Left renal pelvis (tissue), 4 donors: ENCODE results near the gene HGFAC. TPM values are rescaled to one million over a fixed set of nuclear protein-coding genes. Genes with fewer than 3 reads are reported as not detected.

Experiments used
- DNase-seq, 4 donors: peaks; one replicate each; pipeline ENCODE4 v3.0.0-alpha.2; 2013; ENCODE audit warnings: low read depth in 4 of 4, low spot score in 3 of 4
- polyA plus RNA-seq, 4 donors: library from polyadenylated mRNA; unstranded; fragments of 120-200 nt; gene quantifications; one replicate each; pipeline ENCODE4 v1.2.1, GENCODE V29; 2013; ENCODE audit not compliant: insufficient read length in 4 of 4

The HGFAC gene
- polyA plus RNA-seq, 4 donors, result 1.1 to 3.2 (median 1.3) TPM

- DNase-seq, result no peak
These were observed 30.1 kb downstream of the HGFAC start for GRCh38 chr4:3471886-3472285.

DNA sequence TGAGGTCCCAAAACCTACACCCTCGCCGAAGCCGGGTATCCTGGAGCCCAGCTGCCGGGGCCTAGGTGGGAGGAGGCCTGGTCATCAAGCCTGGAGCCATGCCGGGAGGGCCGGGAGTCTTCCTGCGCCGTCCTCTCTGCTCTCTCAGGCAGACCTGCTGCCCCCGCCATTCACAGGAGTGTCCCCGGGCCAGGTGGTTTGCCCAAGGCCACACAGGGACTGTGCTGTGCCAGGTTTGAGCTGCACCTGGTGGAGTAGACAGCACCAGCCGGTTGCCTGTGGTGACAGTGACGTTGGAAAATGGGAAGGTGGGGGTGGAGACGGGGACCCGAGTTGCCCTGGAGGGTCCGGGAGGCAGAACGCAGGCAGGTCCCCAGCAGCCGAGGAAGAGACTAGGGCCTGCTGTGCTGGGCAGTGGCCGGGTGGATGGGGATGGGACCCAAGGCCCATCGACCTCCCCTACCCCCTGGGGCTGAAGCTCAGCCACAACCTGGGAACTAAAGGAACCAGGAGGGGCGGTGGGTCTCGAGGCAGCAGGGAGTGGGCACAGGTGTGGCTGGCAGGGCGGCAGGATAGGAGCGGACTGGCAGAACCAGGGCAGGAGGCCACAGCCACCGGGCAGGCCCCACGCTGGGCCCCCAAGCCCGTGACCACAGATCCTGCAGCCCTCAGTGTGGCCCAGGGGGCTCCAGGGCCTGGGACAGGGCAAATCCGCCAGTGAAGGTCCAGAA is 30.8 kb downstream of the HGFAC start:
- DNase-seq, result no peak

GRCh38 chr4:3473181-3473950 is 31.6 kb downstream of the HGFAC start:
- DNase-seq, result no peak

- DNase-seq, result no peak
These were observed 32.4 kb downstream of the HGFAC start for GRCh38 chr4:3473996-3474765.

DNA sequence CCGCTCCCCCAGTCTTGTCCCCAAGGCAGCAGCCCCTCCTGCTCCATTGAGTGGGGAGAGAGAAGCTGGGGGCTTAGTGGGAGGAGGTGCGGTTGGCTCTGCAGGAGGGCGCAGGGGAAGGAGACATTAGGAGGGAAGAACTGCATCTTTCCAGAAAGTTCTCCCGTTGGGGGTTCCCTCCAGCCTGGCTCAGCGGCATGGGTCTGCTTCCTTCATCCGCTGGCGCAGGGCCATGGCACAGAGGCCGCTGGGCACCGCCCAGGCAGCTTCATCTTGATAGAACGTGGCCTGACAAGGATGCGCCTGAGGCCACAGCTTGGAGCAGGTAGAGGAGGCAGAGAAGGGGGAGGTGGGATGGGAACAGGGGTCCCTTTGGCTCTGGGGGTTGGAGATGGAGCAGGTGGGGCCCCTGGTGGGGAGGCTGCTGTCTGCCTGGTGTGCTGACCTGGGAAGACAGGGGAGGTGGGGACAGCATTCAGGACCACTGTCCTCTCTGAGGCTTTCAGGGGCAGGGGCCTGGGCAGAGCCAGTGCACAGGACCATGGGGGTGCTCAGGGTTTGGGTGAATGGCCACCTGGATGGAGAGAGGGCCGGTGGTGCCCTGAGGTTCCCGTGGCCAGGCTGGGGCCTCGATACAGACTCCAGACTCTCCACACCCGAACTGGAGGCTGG is 33.4 kb downstream of the HGFAC start:
- no peak for DNase-seq

DNA sequence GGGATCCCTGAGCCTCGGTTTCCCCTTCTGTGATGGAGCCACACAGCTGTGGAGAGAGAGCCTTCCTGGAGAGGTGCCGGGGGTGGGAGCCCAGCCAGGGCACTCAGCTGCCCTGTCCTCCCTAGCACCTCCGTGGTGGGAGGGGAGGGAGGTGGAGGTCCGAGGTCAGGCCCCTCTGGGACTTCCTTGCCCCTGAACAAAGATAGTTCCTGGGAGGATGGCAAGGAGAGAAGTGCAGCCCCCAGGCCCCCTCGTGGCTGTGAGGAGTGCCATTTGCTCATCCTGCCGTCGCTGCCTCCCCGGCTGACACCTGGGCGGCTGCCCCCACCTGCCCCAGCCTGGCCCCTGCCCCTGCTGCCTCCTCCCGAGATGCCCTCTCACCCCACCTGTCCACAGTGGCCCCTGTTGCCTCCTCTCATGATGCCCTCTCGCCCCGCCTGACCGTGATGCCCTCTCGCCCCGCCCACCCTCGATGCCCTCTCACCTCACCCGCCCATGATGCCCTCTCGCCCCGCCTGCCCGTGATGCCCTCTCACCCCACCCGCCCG is 34.0 kb downstream of the HGFAC start:
- DNase-seq, result no peak

- no peak for DNase-seq
These were observed 34.6 kb downstream of the HGFAC start for GRCh38 chr4:3476341-3476747.

DNA sequence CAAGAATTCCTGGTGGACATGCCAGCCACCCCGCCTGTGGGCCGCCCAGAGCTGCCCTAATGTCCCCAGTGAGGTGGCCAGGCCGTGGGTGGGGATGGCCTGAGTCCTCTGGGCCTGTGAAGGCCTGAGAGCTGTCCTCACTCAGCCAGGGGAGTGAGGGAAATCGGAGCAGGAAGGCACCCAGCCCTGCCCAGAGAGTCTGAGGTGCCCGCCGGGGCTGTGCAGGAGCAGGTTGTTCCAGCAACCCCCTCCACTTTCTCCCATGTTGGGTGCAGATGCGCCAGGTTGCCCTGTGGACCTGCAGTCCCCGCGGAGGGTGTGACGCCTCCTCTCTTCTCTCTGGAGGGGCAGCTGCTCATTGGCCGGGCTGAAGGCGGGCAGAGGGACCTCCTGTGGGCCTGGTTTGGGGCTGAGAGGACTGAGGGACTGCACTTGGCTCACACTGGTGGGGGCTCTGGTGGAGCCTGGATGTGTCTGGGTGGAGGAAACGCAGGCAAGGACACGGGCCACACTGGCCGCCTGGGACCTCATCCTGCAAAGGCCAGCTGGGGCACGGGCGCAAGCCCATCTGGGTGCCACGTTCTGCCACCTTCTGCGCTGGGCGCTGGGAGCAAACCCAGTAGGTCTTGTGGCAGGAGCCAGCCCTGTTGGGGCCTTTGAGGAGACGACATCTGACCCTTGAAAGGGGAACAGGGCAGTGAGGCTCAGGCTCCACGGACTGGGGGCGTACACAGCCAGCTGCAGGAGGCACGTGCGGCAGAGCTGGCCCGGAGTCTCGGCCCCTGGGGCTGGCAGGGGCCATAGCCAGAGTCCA is 35.4 kb downstream of the HGFAC start:
- no peak for DNase-seq

DNA sequence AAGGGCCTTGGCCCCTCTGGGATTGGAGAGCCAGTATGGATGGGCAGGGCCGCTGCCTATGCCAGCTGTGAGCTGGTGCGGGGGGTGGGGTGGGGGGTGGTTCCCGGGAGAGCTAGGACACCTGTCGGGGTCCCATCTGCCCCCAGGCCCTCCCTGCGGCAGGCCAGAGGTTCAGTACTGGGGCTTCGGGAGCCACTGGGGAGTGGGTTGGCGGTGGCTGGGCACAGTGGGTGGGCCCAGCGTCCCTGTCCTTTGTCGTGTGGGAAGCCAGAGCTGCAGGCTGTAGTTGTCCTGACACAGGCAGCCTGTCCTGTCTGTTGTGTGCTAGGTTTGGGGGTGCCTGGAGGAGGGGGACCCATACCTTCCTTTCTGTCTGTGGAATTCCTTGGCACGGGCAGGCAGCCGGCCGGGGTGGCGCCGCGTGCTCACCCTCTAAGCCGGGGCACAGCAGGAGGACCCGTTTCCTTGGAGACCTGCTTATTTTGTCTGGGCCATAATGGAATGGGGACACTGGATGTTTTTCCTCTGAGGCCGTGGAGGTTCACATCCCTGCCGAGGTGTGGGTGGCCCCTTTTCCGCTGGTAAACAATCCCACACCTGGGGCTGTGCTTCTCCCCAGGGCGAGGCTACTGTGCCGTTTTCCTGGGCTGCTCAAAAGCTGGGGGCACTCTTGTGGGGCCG is 36.1 kb downstream of the HGFAC start:
- DNase-seq, result no peak

- no peak for DNase-seq
These were observed 36.9 kb downstream of the HGFAC start for GRCh38 chr4:3478446-3479357.

GRCh38 chr4:3479358-3480101 is 37.8 kb downstream of the HGFAC start:
- no peak for DNase-seq

- DNase-seq, result peak in 2 of 4 donors; percentile 66 to 67
These were observed 38.9 kb downstream of the HGFAC start for GRCh38 chr4:3480528-3481112.

GRCh38 chr4:3481113-3481531 is 39.4 kb downstream of the HGFAC start:
- no peak for DNase-seq

GRCh38 chr4:3481783-3482393 is 40.1 kb downstream of the HGFAC start:
- DNase-seq, result no peak

- no peak for DNase-seq
These were observed 40.9 kb downstream of the HGFAC start for GRCh38 chr4:3482707-3483106.

DNA sequence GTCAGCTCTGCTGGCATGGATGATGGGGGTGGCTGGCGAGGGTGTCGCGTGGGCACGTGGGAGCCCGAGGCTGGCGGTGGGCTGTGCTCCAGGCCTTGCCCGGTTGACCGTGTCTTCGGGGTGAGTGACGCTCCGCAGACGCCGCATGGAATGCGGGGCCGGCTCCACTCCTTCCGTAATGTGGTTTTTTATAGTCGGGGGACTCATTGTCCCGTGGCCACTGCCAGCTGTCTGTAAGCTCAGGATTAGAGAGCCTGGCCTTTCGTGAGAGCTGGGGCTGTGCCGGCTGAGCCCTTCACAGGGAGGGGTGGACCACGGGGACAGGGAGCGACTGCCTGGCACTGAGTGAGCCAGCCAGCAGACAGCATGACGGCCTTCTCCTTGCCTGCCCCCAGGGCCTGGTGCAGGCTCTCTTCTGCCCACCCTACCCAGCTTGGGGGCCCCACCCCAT is 41.7 kb downstream of the HGFAC start:
- no peak for DNase-seq
